GM18517 (cell line): ENCODE results near the gene ARIH2.
A peak's percentile ranks its signal among the peaks of the same experiment; 100 is the strongest.

Experiments
- ATAC-seq: cut with Tn5 transposase; IDR thresholded peaks from one replicate; pipeline ENCODE4 v1.9.1; 2021; ENCODE audit warnings: mild to moderate bottlenecking, moderate library complexity; ENCODE audit not compliant: unreplicated experiment

Gene ARIH2

DNA sequence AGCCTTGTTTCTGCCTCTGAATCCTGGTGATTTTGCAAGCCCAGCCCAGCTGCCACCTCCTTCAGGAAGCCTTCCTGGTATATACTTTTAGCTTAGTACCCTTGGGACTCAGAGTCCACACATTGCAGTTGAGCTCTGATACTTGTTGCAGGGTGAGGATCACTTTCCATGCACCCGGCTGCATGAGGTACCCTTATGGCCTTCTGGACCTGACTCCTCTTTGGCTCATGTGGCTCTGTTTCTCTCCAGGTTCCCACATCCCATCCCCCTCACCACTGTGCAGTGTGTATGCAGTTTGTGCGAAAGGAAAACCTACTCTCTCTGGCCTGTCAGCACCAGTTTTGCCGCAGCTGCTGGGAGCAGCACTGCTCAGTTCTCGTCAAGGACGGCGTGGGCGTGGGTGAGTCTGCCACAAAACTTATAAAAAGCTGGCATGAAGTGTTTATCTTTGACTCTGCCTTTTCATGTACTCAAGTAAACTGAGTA is 48.3 kb downstream of the ARIH2 start:
- ATAC-seq: no peak

GRCh38 chr3:48970586-48970985 is 51.9 kb downstream of the ARIH2 start:
- ATAC-seq: no peak

DNA sequence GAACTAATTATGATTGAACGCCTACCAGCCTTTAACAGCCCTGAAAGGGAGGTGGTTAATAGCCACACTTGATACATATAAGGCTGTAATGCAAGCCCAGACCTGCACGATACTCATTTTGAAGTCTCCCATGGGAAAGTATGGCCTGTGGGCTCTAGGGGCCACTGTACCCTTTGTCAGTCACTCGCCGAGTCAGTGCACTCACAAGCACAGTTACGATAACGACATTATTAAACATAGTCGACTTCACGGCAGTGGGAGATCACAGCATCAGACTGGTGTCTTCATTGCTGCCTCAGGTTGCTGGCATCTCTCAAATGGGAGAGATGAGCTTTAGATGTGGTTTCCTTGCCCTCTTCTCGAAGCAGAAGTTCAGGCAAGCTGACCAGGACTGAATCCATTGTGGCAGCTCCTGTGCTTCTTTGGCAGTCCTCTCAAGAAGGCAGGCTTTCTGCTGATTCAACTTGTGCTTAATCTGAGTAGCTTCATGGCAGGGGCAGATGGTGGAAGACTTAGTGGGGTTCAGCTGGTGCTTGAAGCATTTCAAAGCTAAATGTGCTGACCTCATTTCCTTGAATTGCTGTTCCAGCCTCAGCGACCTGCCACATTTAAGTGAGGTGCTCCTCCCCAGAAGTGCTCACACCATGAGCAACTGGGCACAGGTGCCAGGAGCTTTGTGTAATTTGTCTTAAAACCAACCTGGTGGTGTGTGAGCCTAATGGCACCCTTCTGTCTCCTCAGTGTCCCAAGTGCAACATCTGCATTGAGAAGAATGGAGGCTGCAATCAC is 55.6 kb downstream of the ARIH2 start:
- no peak for ATAC-seq

DNA sequence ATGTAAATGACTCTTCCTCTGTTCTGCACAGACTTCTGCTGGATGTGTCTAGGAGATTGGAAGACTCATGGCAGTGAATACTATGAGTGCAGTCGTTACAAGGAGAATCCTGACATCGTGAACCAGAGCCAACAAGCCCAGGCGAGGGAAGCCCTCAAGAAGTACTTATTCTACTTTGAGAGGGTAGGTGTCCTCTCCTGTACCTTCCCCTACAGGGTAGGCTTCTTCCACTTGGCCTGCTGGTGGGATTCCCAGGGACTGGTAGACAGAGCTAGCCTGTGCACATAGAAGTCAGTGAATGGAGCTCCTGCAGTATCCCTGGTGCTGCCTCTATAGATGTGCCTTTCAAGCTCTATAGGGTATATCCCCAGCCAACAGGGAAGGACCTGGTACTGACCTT is 60.8 kb downstream of the ARIH2 start:
- no peak for ATAC-seq

DNA sequence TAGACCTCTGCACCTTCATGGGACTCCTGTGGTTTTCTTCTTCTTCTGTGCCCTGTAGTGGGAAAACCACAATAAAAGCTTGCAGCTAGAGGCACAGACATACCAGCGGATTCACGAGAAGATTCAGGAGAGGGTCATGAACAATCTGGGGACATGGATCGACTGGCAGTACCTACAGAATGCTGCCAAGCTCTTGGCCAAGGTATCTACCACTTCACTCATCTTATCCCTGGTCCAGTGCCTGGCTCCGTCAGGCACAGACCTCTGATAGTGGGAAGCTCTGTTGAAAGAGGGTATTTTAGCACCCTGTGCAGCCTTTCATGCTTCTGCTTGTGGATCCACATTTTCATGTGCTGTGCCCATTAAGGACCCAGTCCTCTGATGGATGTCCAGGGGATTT is 61.7 kb downstream of the ARIH2 start:
- no peak for ATAC-seq

DNA sequence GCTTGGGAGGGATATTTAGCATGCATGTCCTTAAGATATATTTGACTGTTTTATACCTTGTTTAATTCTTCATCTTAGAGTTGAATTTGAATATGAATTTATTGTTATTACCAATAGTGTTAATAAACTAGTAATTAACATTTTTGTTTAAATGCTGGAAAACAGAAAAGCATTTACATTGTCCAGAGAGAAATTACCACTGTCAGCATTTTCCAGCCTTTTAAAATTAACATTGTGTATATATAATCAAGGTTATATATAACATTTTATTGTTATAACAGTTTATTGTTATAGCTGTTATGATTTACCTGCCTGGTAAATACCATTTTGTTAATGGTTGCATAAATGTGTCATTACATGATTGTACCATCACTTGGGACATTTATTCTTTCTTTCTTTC is 63.4 kb downstream of the ARIH2 start:
- no peak for ATAC-seq

DNA sequence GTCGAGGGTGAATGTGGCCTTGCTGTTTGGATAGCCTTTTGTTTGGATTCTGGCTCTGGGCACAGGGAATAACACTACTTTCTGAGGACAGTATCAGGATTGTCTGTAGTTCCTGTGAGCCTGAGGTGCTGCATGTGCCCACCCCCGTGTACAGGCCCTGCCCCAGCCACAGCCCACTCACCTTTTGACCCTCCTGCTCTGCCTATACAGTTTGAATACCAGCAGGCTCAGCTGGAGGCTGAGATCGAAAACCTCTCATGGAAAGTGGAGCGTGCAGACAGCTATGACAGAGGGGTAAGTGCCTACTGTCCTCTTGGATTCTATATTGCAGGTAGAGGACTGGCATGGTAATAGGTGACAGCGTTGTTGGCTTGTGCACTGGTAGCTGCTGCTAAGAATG is 64.0 kb downstream of the ARIH2 start:
- no peak for ATAC-seq

DNA sequence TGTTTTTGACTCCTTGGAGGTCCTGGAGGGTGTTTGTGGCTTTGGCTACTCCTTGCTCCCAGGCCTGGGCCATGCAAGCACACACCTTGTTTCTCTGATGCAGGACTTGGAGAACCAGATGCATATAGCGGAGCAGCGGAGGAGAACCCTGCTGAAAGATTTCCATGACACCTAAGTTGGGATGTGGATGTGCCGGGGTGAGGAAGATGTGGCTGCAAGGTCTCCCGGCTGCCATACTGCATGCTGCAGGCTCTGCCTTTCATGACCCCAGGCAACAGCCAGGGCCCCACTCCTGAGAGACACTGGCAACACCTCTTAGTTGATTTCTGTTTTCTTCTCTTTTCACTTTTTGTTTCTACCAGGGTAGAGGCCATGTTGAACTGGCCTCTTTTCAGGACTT is 64.5 kb downstream of the ARIH2 start:
- ATAC-seq: no peak

DNA sequence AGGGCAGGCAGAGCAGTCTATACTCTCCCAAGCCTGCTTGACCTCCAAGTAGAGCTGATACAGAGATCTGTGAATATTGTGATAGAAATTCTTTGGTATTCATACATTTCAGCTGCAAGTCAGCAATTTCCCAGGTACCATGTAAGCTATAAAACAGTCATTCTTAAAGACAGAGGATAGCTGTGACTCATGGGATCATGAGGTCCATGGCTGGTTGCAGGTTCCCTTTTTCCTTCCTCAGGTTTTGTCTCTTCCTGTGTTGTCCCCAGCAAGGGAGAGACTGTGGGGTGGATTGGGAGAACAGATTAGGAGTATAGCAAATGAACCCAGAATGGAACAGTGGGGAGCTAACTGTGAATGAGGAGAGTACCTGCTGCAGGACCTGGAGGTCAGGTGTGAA is 66.0 kb downstream of the ARIH2 start:
- no peak for ATAC-seq

DNA sequence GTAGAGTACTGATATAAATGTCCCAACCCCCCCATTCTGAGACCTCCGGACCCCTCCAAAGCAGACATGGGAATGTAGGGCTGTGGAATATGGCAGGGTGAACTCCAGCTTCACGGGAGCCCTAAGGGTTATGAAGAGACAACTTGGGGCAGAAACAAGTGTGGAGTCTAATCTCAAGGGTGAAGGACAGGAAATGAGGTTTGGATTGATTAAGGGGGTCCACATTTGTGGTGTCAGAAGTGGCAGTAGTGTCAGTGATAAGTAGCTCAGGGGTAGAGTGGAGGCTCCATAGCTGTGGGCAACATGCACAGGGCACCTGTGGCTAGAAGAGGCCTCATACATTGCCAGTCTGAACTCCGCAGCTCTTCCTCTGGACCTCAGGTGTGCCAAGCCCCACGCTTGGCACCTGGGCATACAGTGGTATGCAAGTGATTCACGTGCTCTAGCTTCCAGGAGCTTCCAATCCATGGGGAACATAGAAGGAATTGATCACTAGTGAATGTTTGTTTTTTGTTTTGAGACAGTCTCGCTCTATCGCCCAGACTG is 67.3 kb downstream of the ARIH2 start:
- no peak for ATAC-seq

DNA sequence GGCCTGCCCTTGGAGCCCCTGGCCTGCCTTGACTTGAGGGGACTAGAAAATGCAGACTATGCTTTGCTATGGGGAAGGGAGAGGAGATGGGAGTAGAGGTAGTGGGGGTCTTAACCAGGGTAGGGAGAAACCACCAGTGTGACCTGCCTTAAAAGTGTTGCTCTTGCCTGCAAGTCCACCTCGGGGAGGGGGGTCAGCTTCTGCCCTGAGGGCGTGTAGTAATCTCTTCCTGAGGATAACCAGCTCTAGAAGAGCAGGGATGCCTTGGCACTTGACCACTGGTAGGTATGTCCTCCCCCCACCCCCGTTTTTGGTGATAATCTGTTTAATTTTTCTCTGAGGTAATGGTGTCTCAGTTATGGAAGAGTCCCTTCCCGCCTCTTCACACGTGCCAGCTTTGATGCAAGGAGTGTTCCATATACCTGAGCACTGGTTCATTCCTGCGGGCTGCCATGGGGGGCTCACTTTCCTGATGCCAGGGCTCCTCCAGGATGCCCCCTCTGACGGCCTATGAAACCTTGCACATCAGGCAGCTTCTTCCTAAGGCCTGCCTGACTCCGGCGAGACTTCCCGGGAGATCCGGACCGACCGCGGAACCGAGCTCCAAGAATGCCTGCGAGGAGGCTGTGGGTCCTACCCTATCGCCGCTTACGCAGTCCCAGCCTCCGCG is 70.6 kb downstream of the ARIH2 start:
- ATAC-seq: no peak

GRCh38 chr3:48989796-48990635 is 71.4 kb downstream of the ARIH2 start, which contains the start of gene P4HTM:
TSS of gene P4HTM (plus strand) at chr3:48990241. CDS start at chr3:48990257, 16 bp downstream.
- ATAC-seq: peak; percentile 54

- peak; percentile 20 for ATAC-seq
Observed at GRCh38 chr3:48990636-48991469, 72.2 kb downstream of the ARIH2 start.

DNA sequence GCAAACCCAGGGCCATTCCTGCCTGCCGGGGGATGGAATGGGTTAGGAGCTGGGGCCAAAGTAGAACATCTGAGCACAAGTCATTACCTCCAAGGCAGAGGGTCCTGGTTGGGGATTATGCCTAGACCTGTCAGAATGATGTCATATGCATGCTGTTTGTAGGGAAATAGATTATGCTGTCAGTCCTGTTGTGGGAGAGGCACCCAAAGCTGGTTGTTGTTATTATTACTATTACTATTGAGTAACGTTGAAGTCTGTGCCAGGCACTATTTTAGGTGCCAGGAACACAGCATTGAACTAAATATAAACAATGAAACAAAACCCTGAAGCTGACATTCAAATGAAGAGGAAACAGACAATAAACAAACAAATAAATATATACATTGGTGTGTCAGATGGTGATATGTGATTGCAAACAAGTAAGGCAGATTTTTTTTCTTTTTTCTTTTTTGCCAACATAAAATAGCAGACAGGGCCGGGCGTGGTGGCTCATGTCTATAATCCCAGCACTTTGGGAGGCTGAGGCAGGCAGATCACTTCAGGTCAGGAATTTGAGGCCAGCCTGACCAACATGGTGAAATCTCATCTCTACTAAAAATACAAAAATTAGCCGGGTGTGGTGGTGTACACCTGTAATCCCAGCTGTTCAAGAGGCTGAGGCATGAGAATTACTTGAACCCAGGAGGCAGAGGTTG is 73.4 kb downstream of the ARIH2 start:
- ATAC-seq: no peak

DNA sequence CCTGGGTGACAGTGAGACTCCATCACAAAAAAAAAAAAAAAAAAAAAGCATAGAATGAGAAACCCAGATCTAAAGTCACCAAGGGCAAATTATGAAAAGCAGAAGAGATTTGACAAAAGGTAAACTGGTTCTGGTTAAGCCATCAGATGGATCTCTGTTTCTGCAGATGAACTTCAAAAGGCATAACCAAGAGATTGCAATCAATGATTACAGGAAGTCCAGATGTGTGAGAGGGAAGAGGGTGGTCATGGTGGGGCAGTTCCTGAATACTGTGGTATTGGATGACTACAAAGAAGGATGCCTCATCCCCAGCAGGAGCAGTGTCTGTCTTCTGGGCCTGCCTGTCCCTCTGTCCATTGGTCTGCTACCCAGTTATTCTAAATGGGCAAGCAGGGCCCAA is 75.2 kb downstream of the ARIH2 start:
- ATAC-seq: no peak

DNA sequence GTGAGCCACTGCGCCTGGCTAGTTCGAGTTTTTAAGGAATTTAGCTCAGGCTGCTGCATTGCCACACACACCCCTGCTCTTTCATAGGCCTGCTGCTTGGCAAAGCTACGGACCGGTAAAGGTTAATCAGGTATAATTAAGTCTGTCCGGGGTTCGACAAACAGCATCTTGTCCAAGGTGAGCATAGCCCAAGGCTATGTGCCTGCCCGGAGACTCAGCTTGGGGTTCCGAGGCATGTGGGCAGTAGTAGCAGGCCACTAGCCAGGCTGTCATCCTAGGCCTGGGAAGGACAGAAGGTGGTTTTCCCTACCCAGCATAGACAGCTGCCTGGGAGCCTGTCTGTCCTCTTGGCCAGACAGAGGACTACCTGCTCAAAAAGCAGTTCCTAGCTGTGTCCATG is 78.0 kb downstream of the ARIH2 start:
- ATAC-seq: no peak

DNA sequence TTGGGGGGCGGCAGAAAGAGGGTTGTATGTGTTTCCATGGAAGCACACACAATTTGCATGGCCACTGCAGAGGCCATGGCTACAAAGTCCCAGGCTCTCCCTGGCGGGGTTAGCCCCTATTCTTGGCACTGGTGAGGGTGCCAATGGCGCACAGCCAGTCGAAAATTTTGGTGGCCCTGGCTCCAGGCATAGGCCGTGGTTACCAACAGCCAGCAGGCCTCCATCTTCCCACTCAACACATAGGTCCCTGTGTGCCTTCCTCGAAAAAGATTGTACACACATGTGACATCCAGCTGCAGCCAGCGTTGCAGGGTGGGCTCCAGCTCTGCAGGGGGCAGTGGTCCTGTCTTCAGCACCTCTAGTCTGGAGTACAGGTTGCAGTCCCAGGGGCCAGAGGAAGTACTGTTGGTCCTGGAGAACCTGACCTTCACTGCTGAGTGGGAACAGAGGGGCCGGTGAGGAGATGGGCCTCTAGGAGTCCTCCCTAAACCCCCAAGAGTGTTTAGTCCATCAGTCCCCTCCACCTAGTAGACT is 78.5 kb downstream of the ARIH2 start:
- no peak for ATAC-seq

- no peak for ATAC-seq
Observed at GRCh38 chr3:48997714-48998637, 79.3 kb downstream of the ARIH2 start.
